HEK293 (cell line): ENCODE measurements around the gene VPS35L.

Experiments
- ZBTB8A ChIP-seq: fragments of 450-650 bp; formaldehyde crosslinking; IDR thresholded peaks from 2 replicates; pipeline ENCODE4 v1.5.1; 2016; ENCODE audit warnings: missing biosample characterization, missing genetic modification characterization
- ZNF830 ChIP-seq: fragments of 450-650 bp; IDR thresholded peaks from 2 replicates; pipeline ENCODE4 v1.5.0; 2018; ENCODE audit warnings: missing biosample characterization, missing genetic modification characterization, low read depth, mild to moderate bottlenecking, moderate library complexity
- TF ChIP-seq, protein P1 (sequence below): fragments of 450-650 bp; formaldehyde crosslinking; IDR thresholded peaks from 2 replicates; pipeline ENCODE4 v1.5.1; 2016; ENCODE audit warnings: missing biosample characterization, missing genetic modification characterization

DNA sequence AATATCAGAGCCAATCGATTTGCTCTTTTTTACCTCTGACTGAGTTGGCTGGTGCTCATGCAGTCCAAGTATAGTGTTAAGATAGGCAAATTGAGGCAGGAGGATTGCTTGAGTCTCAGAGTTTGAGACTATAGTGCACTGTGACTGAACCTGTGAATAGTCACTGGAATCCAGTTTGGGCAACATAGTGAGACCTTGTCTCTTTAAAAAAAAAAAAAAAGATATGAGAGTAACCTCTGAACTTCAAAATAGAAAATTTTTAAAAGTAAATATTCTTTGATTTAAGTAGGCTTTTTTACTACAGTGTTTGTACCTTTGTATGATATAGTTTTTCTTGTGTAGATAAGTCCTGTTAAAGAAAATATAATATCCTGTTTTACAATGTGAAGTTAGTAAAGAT is 28.3 kb upstream of the VPS35L start:
- TF ChIP-seq, protein P1, sequence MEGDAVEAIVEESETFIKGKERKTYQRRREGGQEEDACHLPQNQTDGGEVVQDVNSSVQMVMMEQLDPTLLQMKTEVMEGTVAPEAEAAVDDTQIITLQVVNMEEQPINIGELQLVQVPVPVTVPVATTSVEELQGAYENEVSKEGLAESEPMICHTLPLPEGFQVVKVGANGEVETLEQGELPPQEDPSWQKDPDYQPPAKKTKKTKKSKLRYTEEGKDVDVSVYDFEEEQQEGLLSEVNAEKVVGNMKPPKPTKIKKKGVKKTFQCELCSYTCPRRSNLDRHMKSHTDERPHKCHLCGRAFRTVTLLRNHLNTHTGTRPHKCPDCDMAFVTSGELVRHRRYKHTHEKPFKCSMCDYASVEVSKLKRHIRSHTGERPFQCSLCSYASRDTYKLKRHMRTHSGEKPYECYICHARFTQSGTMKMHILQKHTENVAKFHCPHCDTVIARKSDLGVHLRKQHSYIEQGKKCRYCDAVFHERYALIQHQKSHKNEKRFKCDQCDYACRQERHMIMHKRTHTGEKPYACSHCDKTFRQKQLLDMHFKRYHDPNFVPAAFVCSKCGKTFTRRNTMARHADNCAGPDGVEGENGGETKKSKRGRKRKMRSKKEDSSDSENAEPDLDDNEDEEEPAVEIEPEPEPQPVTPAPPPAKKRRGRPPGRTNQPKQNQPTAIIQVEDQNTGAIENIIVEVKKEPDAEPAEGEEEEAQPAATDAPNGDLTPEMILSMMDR, result no peak
- no peak for TF ChIP-seq ZNF830 (tag by site-specific recombination)
- no peak for TF ChIP-seq ZBTB8A (tag by site-specific recombination)
